VCaP (cell line): ENCODE measurements around the gene NDUFS4.
"Not testable (repeated sequence)": the region's sequence is repeated elsewhere in the genome, so short reads cannot be mapped to it uniquely, and the experiment has no call there.

Experiments used
- H3K27ac ChIP-seq: fragments of 450-650 bp; 2 replicates; pipeline ENCODE4 v1.5.1; 2017
- TF ChIP-seq, protein P1 (sequence below): fragments of 450-650 bp; conservative IDR thresholded peaks from 2 replicates; pipeline ENCODE4 v1.5.1; 2017; ENCODE audit warnings: mild to moderate bottlenecking, moderate library complexity

NDUFS4 gene

GRCh38 chr5:53560506-53561191, at the start of gene NDUFS4:
Gene NDUFS4 (plus strand): TSS chr5:53560639. CDS start chr5:53560663, 24 bp downstream.
- H3K27ac ChIP-seq = peak within 1 kb of the TSS; percentile 88
- TF ChIP-seq, protein P1, sequence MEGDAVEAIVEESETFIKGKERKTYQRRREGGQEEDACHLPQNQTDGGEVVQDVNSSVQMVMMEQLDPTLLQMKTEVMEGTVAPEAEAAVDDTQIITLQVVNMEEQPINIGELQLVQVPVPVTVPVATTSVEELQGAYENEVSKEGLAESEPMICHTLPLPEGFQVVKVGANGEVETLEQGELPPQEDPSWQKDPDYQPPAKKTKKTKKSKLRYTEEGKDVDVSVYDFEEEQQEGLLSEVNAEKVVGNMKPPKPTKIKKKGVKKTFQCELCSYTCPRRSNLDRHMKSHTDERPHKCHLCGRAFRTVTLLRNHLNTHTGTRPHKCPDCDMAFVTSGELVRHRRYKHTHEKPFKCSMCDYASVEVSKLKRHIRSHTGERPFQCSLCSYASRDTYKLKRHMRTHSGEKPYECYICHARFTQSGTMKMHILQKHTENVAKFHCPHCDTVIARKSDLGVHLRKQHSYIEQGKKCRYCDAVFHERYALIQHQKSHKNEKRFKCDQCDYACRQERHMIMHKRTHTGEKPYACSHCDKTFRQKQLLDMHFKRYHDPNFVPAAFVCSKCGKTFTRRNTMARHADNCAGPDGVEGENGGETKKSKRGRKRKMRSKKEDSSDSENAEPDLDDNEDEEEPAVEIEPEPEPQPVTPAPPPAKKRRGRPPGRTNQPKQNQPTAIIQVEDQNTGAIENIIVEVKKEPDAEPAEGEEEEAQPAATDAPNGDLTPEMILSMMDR = no peak

DNA sequence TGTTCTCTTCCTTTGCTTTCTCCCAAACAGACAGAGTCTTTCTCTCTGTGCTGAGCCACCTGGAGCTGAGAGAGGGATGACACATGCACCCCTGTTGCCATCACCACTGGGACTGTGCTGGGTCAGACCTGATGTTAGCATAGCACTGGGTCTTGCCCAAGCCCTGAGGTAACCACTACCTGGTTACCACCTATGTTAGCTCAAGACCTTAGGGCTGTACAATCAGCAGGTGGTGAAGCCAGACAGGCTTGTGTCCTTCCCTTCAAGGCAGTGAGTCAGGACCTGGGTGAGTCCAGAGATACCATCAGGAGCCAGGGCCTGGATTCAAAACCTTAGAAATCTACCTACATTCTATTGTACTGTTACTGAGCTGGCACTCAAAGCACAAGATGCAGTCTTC, 47.9 kb upstream of the NDUFS4 start:
- H3K27ac ChIP-seq = no peak overlapping the region
- TF ChIP-seq, protein P1 = no peak

DNA sequence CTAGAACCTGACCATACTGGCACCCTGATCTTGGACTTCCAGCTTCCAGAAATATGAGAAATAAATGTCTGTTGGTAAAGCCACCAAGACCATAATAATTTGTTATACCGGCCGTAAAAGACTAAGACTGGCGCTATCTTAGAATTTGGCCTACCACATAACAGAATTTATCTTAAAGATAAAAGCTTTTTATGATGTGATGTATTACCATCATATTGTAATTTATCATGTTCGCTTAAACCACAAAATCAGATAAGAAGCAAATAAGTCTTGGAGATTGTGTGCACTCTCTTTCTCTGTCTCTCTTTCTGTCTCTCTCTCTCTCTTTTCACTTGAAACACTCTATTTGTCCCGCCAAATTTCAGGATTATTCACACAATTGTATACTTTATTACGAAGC, 44.5 kb upstream of the NDUFS4 start:
- TF ChIP-seq, protein P1 = no peak

GRCh38 chr5:53520813-53521212, 39.6 kb upstream of the NDUFS4 start:
- no peak overlapping the region for H3K27ac ChIP-seq
- TF ChIP-seq, protein P1 = no peak

More for the DNA sequence above, 44.5 kb upstream of the NDUFS4 start:
- no peak overlapping the region for H3K27ac ChIP-seq

DNA sequence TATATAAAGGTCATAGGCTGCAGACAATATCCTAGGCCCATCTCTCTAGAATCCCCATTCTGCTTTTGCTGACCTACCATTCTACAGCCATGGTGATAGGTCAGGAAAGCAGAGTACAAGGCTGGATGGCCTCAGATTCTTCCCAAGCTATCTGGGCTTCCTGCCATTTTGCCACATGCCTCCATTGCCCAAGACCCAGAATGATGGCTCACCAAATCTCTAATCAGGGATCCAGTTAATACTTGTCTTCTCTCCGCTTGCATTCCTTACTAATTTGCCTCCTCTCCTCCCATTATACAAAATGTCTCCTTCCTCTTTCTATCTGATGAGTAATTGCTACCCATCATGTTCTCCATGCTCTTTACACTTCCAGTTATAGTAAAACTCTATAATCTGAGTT, 22.7 kb upstream of the NDUFS4 start:
- H3K27ac ChIP-seq = no peak overlapping the region
- TF ChIP-seq, protein P1 = no peak

DNA sequence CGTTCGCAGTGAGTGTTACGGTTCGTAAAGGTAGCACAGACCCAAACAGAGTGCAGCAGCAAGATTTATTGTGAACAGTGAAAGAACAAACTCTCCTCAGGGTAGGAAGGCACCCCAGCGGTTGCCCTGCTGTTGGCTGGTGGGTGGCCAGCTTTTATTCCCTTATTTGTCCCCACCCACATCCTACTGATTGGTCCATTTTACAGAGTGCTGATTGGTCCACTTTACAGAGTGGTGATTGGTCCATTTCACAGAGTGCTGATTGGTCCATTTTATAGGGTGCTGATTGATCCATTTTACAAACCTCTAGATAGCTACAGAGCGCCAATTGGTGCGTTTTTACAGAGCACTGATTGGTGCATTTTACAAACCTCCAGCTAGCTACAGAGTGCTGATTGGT, 19.7 kb upstream of the NDUFS4 start:
- H3K27ac ChIP-seq = not testable (repeated sequence)

- TF ChIP-seq, protein P1 = no peak
- no peak overlapping the region for H3K27ac ChIP-seq
Measured at GRCh38 chr5:53541859-53542258, 18.6 kb upstream of the NDUFS4 start.

DNA sequence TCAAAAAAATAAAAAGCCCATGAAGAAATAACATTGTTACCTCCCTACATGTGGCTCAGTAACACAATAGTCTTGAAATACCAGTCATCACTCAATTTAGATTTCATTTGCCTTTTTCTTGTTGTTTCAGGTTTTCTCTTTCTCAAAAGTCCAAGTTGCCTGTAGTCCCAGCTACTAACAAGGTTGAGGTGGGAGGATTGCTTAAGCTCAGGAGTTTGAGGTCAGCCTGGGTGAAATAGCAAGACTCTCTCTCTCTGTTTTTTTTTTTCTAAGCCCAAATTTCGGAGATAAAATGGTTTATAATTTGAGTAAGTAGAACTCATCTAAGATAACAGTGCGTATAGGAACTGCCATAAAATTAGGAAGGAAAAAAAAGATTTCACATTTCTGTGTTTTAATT, 17.5 kb upstream of the NDUFS4 start:
- no peak overlapping the region for H3K27ac ChIP-seq

More for the DNA sequence above, 17.5 kb upstream of the NDUFS4 start:
- TF ChIP-seq, protein P1 = no peak
